ENCODE measurements around the gene GRPEL2. TPM values are rescaled to one million over a fixed set of nuclear protein-coding genes. Genes with fewer than 3 reads are reported as not detected.

Gene GRPEL2
- total and polyA plus RNA-seq, 4 experiments from 2014 or later: 6.9 to 41.9 (median 23.2) TPM

GRCh38 chr5:149381986-149382338, 36.7 kb downstream of the GRPEL2 start:
- Mint-ChIP-seq H3K4me3 (no peak overlapping the region), H3K4me1 (peaks cover 0 to 4% (median 1%) of the 10 kb centered on the region in 4 donors), H3K27ac (peak overlapping the region in 3 of 7 donors; percentile 43 to 58 (median 53)), H3K36me3 (peaks cover 0 to 4% of the 10 kb centered on the region in 2 donors), H3K27me3 (peaks cover 3 to 4% of the 10 kb centered on the region in 2 donors), H3K9me3 (no peaks in the 10 kb centered on the region)
- ChIA-PET POLR2A (ENCODE audit: partially characterized antibody) (no interaction called here), CTCF (ENCODE audit: partially characterized antibody) (interaction anchor here (0.5 to 6.9 kb wide), 28 partner anchors 8 to 1029 kb away, joined by 3 to 84 read pairs (median 4); partner anchors contain the start of gene CSNK1A1)
- DNase-seq: peak; percentile 50 to 56 (median 54)
- no peaks in the 10 kb centered on the region for H3K27me3 ChIP-seq (ENCODE audit: insufficient read depth, low read length)
- H3K27ac ChIP-seq (ENCODE audit: low read depth, low read length): no peak overlapping the region
- H3K4me1 ChIP-seq (ENCODE audit: insufficient read depth, low read length): no peaks in the 10 kb centered on the region
- no peak overlapping the region for H3K4me3 ChIP-seq (ENCODE audit: low read length in 2 of 2)
- no peaks in the 10 kb centered on the region for H3K36me3 ChIP-seq (ENCODE audit: insufficient read depth, low read length)
- H3K9me3 ChIP-seq (ENCODE audit: control insufficient read depth in 1 of 2, low read length in 2 of 2): no peaks in the 10 kb centered on the region
- intact Hi-C loops (cut with micrococcal nuclease): loop anchor here (1.0 kb wide), 1 partner anchor 182 kb away; no protein-coding TSS in a partner anchor

GRCh38 chr5:149382517-149383220, 37.4 kb downstream of the GRPEL2 start:
- POLR2A ChIA-PET (ENCODE audit: partially characterized antibody): no interaction called here
- Mint-ChIP-seq H3K27me3 (peaks cover 3 to 5% of the 10 kb centered on the region in 2 donors), H3K36me3 (no peaks in the 10 kb centered on the region), H3K27ac (peak overlapping the region in 1 of 7 donors; percentile 43), H3K4me1 (peaks cover 0 to 4% (median 1%) of the 10 kb centered on the region in 4 donors), H3K9me3 (no peaks in the 10 kb centered on the region), H3K4me3 (no peak overlapping the region)
- Histone ChIP-seq H3K27ac (ENCODE audit: low read depth, low read length) (no peak overlapping the region), H3K4me1 (ENCODE audit: insufficient read depth, low read length) (no peaks in the 10 kb centered on the region), H3K27me3 (ENCODE audit: insufficient read depth, low read length) (no peaks in the 10 kb centered on the region), H3K9me3 (ENCODE audit: control insufficient read depth in 1 of 2, low read length in 2 of 2) (no peaks in the 10 kb centered on the region), H3K36me3 (ENCODE audit: insufficient read depth, low read length) (no peaks in the 10 kb centered on the region), H3K4me3 (ENCODE audit: low read length in 2 of 2) (no peak overlapping the region)
- CTCF ChIA-PET (ENCODE audit: partially characterized antibody): interaction anchor here (0.5 to 6.9 kb wide), 24 partner anchors 7 to 1028 kb away, joined by 3 to 84 read pairs (median 6); partner anchors contain the start of gene CSNK1A1
- intact Hi-C loops (cut with micrococcal nuclease): loop anchor here (1.0 kb wide), 1 partner anchor 182 kb away; no protein-coding TSS in a partner anchor
- no peak for DNase-seq

- Mint-ChIP-seq H3K36me3 (no peaks in the 10 kb centered on the region), H3K9me3 (no peaks in the 10 kb centered on the region)
Measured at GRCh38 chr5:149383399-149383798, 38.1 kb downstream of the GRPEL2 start.

DNA sequence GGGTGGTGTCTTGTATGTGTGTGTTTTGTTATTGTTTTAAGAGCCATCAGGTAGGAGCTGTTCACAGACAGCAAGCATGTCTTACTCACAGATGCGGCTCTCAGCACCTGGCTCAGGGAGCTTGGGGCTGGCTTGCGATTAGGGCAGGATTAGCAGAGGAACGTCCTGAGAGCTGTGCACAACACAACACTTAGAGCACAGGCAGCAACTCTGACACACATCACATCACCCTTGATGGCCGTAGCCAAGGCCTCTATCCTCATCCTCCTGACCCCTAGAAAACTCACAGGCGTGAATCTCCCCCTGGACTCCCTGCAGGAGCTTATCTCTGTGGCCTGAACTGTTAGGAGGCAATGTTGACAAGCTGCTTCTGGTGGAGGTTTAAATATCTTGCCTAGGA, 40.9 kb downstream of the GRPEL2 start:
- ChIA-PET POLR2A (ENCODE audit: partially characterized antibody) (no interaction called here), CTCF (ENCODE audit: partially characterized antibody) (interaction anchor here (0.5 to 4.6 kb wide), 9 partner anchors 10 to 528 kb away, joined by 3 to 19 read pairs (median 5); no protein-coding TSS in a partner anchor)
- peaks cover 0 to 4% (median 1%) of the 10 kb centered on the region in 4 donors for H3K4me1 Mint-ChIP-seq

More at GRCh38 chr5:149383399-149383798, 38.1 kb downstream of the GRPEL2 start:
- H3K27me3 ChIP-seq (ENCODE audit: insufficient read depth, low read length): no peaks in the 10 kb centered on the region
- H3K4me1 ChIP-seq (ENCODE audit: insufficient read depth, low read length): no peaks in the 10 kb centered on the region
- no peak for DNase-seq
- H3K27me3 Mint-ChIP-seq: peaks cover 3 to 5% of the 10 kb centered on the region in 2 donors
- H3K27ac ChIP-seq (ENCODE audit: low read depth, low read length): no peak overlapping the region
- no peaks in the 10 kb centered on the region for H3K36me3 ChIP-seq (ENCODE audit: insufficient read depth, low read length)
- ChIA-PET CTCF (ENCODE audit: partially characterized antibody) (interaction anchor here (0.6 to 6.9 kb wide), 10 partner anchors 10 to 271 kb away, joined by 3 to 84 read pairs (median 7); no protein-coding TSS in a partner anchor), POLR2A (ENCODE audit: partially characterized antibody) (no interaction called here)
- peaks cover 0 to 4% (median 1%) of the 10 kb centered on the region in 4 donors for H3K4me1 Mint-ChIP-seq
- H3K27ac Mint-ChIP-seq: no peak overlapping the region
- H3K4me3 Mint-ChIP-seq: no peak overlapping the region
- H3K4me3 ChIP-seq (ENCODE audit: low read length in 2 of 2): no peak overlapping the region
- no peaks in the 10 kb centered on the region for H3K9me3 ChIP-seq (ENCODE audit: control insufficient read depth in 1 of 2, low read length in 2 of 2)
- intact Hi-C loops (cut with micrococcal nuclease): no loop called here

GRCh38 chr5:149387081-149387631, 41.9 kb downstream of the GRPEL2 start:
- H3K36me3 ChIP-seq (ENCODE audit: insufficient read depth, low read length): no peaks in the 10 kb centered on the region
- H3K27me3 ChIP-seq (ENCODE audit: insufficient read depth, low read length): no peaks in the 10 kb centered on the region
- H3K27ac Mint-ChIP-seq: no peak overlapping the region
- POLR2A ChIA-PET (ENCODE audit: partially characterized antibody): interaction anchor here (1.0 kb wide), 1 partner anchor 42 kb away, joined by 3 read pairs; the partner anchor contains the start of gene GRPEL2
- intact Hi-C loops (cut with micrococcal nuclease): no loop called here
- no peak overlapping the region for H3K4me3 ChIP-seq (ENCODE audit: low read length in 2 of 2)
- no peaks in the 10 kb centered on the region for H3K9me3 ChIP-seq (ENCODE audit: control insufficient read depth in 1 of 2, low read length in 2 of 2)
- no peaks in the 10 kb centered on the region for H3K36me3 Mint-ChIP-seq
- H3K4me1 Mint-ChIP-seq: no peaks in the 10 kb centered on the region
- H3K4me3 Mint-ChIP-seq: no peak overlapping the region
- CTCF ChIA-PET (ENCODE audit: partially characterized antibody): interaction anchor here (0.6 to 4.6 kb wide), 9 partner anchors 8 to 238 kb away, joined by 3 to 19 read pairs (median 4); partner anchors contain the start of gene IL17B
- no peaks in the 10 kb centered on the region for H3K4me1 ChIP-seq (ENCODE audit: insufficient read depth, low read length)
- no peak overlapping the region for H3K27ac ChIP-seq (ENCODE audit: low read depth, low read length)
- peaks cover 0 to 1% of the 10 kb centered on the region in 2 donors for H3K27me3 Mint-ChIP-seq
- DNase-seq: no peak
- H3K9me3 Mint-ChIP-seq: no peaks in the 10 kb centered on the region

More for the DNA sequence above, 40.9 kb downstream of the GRPEL2 start:
- Mint-ChIP-seq H3K36me3 (no peaks in the 10 kb centered on the region), H3K27me3 (peaks cover 3% of the 10 kb centered on the region in 2 donors), H3K4me3 (no peak overlapping the region), H3K27ac (peak overlapping the region in 1 of 7 donors; percentile 85), H3K9me3 (no peaks in the 10 kb centered on the region)
- intact Hi-C loops (cut with micrococcal nuclease): no loop called here
- no peaks in the 10 kb centered on the region for H3K27me3 ChIP-seq (ENCODE audit: insufficient read depth, low read length)
- no peak overlapping the region for H3K4me3 ChIP-seq (ENCODE audit: low read length in 2 of 2)
- no peaks in the 10 kb centered on the region for H3K36me3 ChIP-seq (ENCODE audit: insufficient read depth, low read length)
- H3K9me3 ChIP-seq (ENCODE audit: control insufficient read depth in 1 of 2, low read length in 2 of 2): no peaks in the 10 kb centered on the region
- no peaks in the 10 kb centered on the region for H3K4me1 ChIP-seq (ENCODE audit: insufficient read depth, low read length)
- DNase-seq: no peak
- no peak overlapping the region for H3K27ac ChIP-seq (ENCODE audit: low read depth, low read length)

DNA sequence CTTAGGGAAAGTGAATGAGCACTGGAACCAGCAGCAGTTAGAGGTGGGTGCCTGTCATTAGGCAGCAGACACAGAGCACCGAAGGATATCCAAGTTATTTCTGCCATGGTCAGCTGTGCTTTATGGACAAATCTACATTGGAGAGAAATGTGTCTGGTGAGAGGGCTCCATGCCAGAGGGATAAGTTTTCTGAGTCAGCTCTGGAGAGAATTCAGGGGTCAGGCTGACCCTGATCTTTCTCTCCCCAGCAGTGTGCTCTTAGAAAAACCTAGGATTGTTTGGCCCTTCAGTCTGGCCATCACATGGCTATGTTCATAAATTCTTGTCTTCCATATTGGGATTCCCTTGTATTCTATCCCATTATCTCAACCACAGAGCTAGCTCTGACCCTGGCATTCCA, 42.7 kb downstream of the GRPEL2 start:
- no peak for DNase-seq
- H3K4me1 Mint-ChIP-seq: no peaks in the 10 kb centered on the region
- Histone ChIP-seq H3K36me3 (ENCODE audit: insufficient read depth, low read length) (no peaks in the 10 kb centered on the region), H3K27me3 (ENCODE audit: insufficient read depth, low read length) (no peaks in the 10 kb centered on the region), H3K4me3 (ENCODE audit: low read length in 2 of 2) (no peak overlapping the region), H3K4me1 (ENCODE audit: insufficient read depth, low read length) (no peaks in the 10 kb centered on the region), H3K9me3 (ENCODE audit: control insufficient read depth in 1 of 2, low read length in 2 of 2) (no peaks in the 10 kb centered on the region), H3K27ac (ENCODE audit: low read depth, low read length) (no peak overlapping the region)
- H3K4me3 Mint-ChIP-seq: no peak overlapping the region
- H3K9me3 Mint-ChIP-seq: no peaks in the 10 kb centered on the region
- intact Hi-C loops (cut with micrococcal nuclease): no loop called here
- no peaks in the 10 kb centered on the region for H3K36me3 Mint-ChIP-seq
- peaks cover 0 to 1% of the 10 kb centered on the region in 2 donors for H3K27me3 Mint-ChIP-seq
- no peak overlapping the region for H3K27ac Mint-ChIP-seq
- CTCF ChIA-PET (ENCODE audit: partially characterized antibody): interaction anchor here (0.6 to 3.3 kb wide), 9 partner anchors 9 to 237 kb away, joined by 3 to 16 read pairs (median 4); partner anchors contain the start of gene IL17B
- POLR2A ChIA-PET (ENCODE audit: partially characterized antibody): interaction anchor here (1.0 kb wide), 1 partner anchor 43 kb away, joined by 3 read pairs; the partner anchor contains the start of gene GRPEL2
